PC-9 (cell line): ENCODE data around the gene TESMIN. TPM values are rescaled to one million over a fixed set of nuclear protein-coding genes. Genes with fewer than 3 reads are reported as not detected.

ENCODE experiments used
- BruUV-seq: library from RNA; stranded (reverse); fragments of 400-500 nt; replicated peaks from 2 replicates; lab custom pipeline; 2021; lab: Mats Ljungman, UMichigan
- CTCF ChIA-PET: fragments of 300-600 bp; sonication (Branson Sonifier 250); formaldehyde crosslinking; loops from one replicate; lab custom pipeline; 2022; ENCODE audit warnings: antibody characterized with exemption; lab: Charles Lee
- POLR2A ChIA-PET: fragments of 300-600 bp; sonication (Branson Sonifier 250); formaldehyde crosslinking; loops from one replicate; lab custom pipeline; 2022; ENCODE audit warnings: antibody characterized with exemption; ENCODE audit not compliant: unreplicated experiment; lab: Charles Lee
- DNase-seq, 2 experiments: peaks; one replicate each; pipeline versions ENCODE4 v3.0.0 to v3.0.0-alpha.2; 2015 to 2022; ENCODE audit warnings: mixed read lengths in 1 of 2
- H2AFZ ChIP-seq: fragments of 200-600 bp; sonication (generic); 2 replicates; pipeline ENCODE4 v1.8.1; 2017; ENCODE audit warnings: antibody characterized with exemption
- H3F3A ChIP-seq: fragments of 200-600 bp; sonication (generic); 2 replicates; pipeline ENCODE4 v1.8.1; 2017; ENCODE audit warnings: antibody characterized with exemption, mild to moderate bottlenecking, low read depth; ENCODE audit not compliant: insufficient read depth
- H3K27ac ChIP-seq: fragments of 200-600 bp; sonication (generic); 2 replicates; pipeline ENCODE4 v1.6.1; 2016; ENCODE audit warnings: mixed run types
- H3K27me3 ChIP-seq: fragments of 200-600 bp; sonication (generic); 2 replicates; pipeline ENCODE4 v1.6.1; 2016; ENCODE audit warnings: low read depth, mixed run types; ENCODE audit not compliant: insufficient read depth
- H3K36me3 ChIP-seq: fragments of 200-600 bp; sonication (generic); 2 replicates; pipeline ENCODE4 v1.6.1; 2016; ENCODE audit warnings: low read depth, mixed run types
- H3K4me1 ChIP-seq: fragments of 200-600 bp; sonication (generic); replicated peaks from 2 replicates; pipeline ENCODE4 v1.6.1; 2016; ENCODE audit warnings: mixed run types; ENCODE audit not compliant: insufficient read depth
- H3K4me2 ChIP-seq: fragments of 200-600 bp; sonication (generic); 2 replicates; pipeline ENCODE4 v1.6.1; 2017; ENCODE audit warnings: mixed run types
- H3K4me3 ChIP-seq: fragments of 200-600 bp; sonication (generic); 2 replicates; pipeline ENCODE4 v1.6.1; 2016; ENCODE audit warnings: mixed run types
- H3K79me2 ChIP-seq: fragments of 200-600 bp; sonication (generic); 2 replicates; pipeline ENCODE4 v1.6.1; 2017; ENCODE audit warnings: low read depth, mixed run types
- H3K9me2 ChIP-seq: fragments of 200-600 bp; sonication (generic); 2 replicates; pipeline ENCODE4 v1.8.1; 2017; ENCODE audit warnings: mild to moderate bottlenecking; ENCODE audit not compliant: insufficient read depth
- H3K9me3 ChIP-seq: fragments of 200-600 bp; sonication (generic); 2 replicates; pipeline ENCODE4 v1.8.1; 2016; ENCODE audit warnings: low read depth; ENCODE audit not compliant: insufficient read depth
- H4K20me1 ChIP-seq: fragments of 200-600 bp; sonication (generic); 2 replicates; pipeline ENCODE4 v1.8.1; 2017; ENCODE audit not compliant: insufficient read depth
- CTCF ChIP-seq: fragments of 200-600 bp; sonication (generic); conservative IDR thresholded peaks from 2 replicates; pipeline ENCODE4 v1.6.1; 2017; ENCODE audit warnings: mixed run types, antibody characterized with exemption, mild to moderate bottlenecking, moderate library complexity
- EZH2 ChIP-seq: fragments of 200-600 bp; sonication (generic); IDR thresholded peaks from 2 replicates; pipeline ENCODE4 v1.8.0; 2017; ENCODE audit warnings: antibody characterized with exemption, low read depth
- intact Hi-C: fragments of 100-400 bp; cut with micrococcal nuclease; formaldehyde crosslinking; loops from one replicate; pipeline ENCODE4 v1.10.0; 2022; ENCODE audit not compliant: unreplicated experiment
- total RNA-seq: library from RNA; stranded (reverse); gene quantifications from 2 replicates; pipeline ENCODE4 v1.2.3, GENCODE V29; 2021

TESMIN gene
- total RNA-seq, 1 experiment from 2014 or later: 23.9 TPM

- no peak overlapping the region for H3K4me2 ChIP-seq
- BruUV-seq: no TSS peak
- ChIA-PET CTCF (no interaction called here), POLR2A (no interaction called here)
- no peaks in the 10 kb centered on the region for H3K9me3 ChIP-seq
- H3K36me3 ChIP-seq: no peaks in the 10 kb centered on the region
- H2AFZ ChIP-seq: no peak overlapping the region
- peaks cover 47% of the 10 kb centered on the region for H3K27me3 ChIP-seq
- no peak for DNase-seq
- TF ChIP-seq EZH2: no peak
- TF ChIP-seq CTCF: no peak
- no peak overlapping the region for H3K27ac ChIP-seq
- no peaks in the 10 kb centered on the region for H3K9me2 ChIP-seq
- H3K79me2 ChIP-seq: no peaks in the 10 kb centered on the region
- H3K4me3 ChIP-seq: no peak overlapping the region
- intact Hi-C loops: no loop called here
- H4K20me1 ChIP-seq: no peaks in the 10 kb centered on the region
- no peaks in the 10 kb centered on the region for H3F3A ChIP-seq
- H3K4me1 ChIP-seq: no peaks in the 10 kb centered on the region
These were observed 40.9 kb downstream of the TESMIN start for GRCh38 chr11:68710409-68710808.

GRCh38 chr11:68709062-68709461 lies 42.3 kb downstream of the TESMIN start:
- Histone ChIP-seq H4K20me1 (no peaks in the 10 kb centered on the region), H3K9me2 (no peaks in the 10 kb centered on the region), H3K4me3 (no peak overlapping the region), H3K79me2 (no peaks in the 10 kb centered on the region), H3K9me3 (no peaks in the 10 kb centered on the region), H2AFZ (no peak overlapping the region), H3K4me1 (no peaks in the 10 kb centered on the region), H3F3A (no peaks in the 10 kb centered on the region), H3K36me3 (no peaks in the 10 kb centered on the region), H3K27me3 (peaks cover 49% of the 10 kb centered on the region), H3K4me2 (no peak overlapping the region), H3K27ac (no peak overlapping the region)
- TF ChIP-seq CTCF (no peak), EZH2 (no peak)
- ChIA-PET POLR2A (no interaction called here), CTCF (no interaction called here)
- DNase-seq: no peak
- no TSS peak for BruUV-seq
- intact Hi-C loops: no loop called here

GRCh38 chr11:68707527-68707926 lies 43.8 kb downstream of the TESMIN start:
- H3K9me2 ChIP-seq: no peaks in the 10 kb centered on the region
- TF ChIP-seq EZH2 (no peak), CTCF (no peak)
- no peaks in the 10 kb centered on the region for H3K4me1 ChIP-seq
- intact Hi-C loops: no loop called here
- no peaks in the 10 kb centered on the region for H3K36me3 ChIP-seq
- H3K27ac ChIP-seq: no peak overlapping the region
- peaks cover 46% of the 10 kb centered on the region for H3K27me3 ChIP-seq
- CTCF ChIA-PET: no interaction called here
- no peaks in the 10 kb centered on the region for H3K79me2 ChIP-seq
- H3F3A ChIP-seq: no peaks in the 10 kb centered on the region
- no peaks in the 10 kb centered on the region for H3K9me3 ChIP-seq
- no peak overlapping the region for H3K4me2 ChIP-seq
- no TSS peak for BruUV-seq
- no peak overlapping the region for H3K4me3 ChIP-seq
- POLR2A ChIA-PET: no interaction called here
- no peak overlapping the region for H2AFZ ChIP-seq
- no peaks in the 10 kb centered on the region for H4K20me1 ChIP-seq
- DNase-seq: no peak
